HG02981 (cell line): ENCODE results near the gene NUDT4B.
"Not testable (repeated sequence)": the region's sequence is repeated elsewhere in the genome, so short reads cannot be mapped to it uniquely, and the experiment has no call there.

Experiments used
- ATAC-seq: cut with Tn5 transposase; IDR thresholded peaks from one replicate; pipeline ENCODE4 v1.9.1; 2021; ENCODE audit warnings: mild to moderate bottlenecking, moderate library complexity; ENCODE audit not compliant: unreplicated experiment

Gene NUDT4B

GRCh38 chr1:148793762-148794332 is 45.3 kb downstream of the NUDT4B start:
- not testable (repeated sequence) for ATAC-seq
